Suprapubic skin (tissue), 4 donors: ENCODE measurements around the gene RMND1. TPM values are rescaled to one million over a fixed set of nuclear protein-coding genes. Genes with fewer than 3 reads are reported as not detected.

Experiments used
- DNase-seq, 2 donors: peaks; one replicate each; pipeline ENCODE4 v3.0.0-alpha.2; 2019; ENCODE audit warnings: low spot score in 2 of 2
- H3K27ac ChIP-seq: fragments of 200-600 bp; sonication (generic); one replicate; pipeline ENCODE4 v1.5.1; 2019
- H3K27me3 ChIP-seq: fragments of 200-600 bp; sonication (generic); one replicate; pipeline ENCODE4 v1.5.1; 2019
- H3K36me3 ChIP-seq: fragments of 200-600 bp; sonication (generic); one replicate; pipeline ENCODE4 v1.5.1; 2019
- H3K4me1 ChIP-seq: fragments of 200-600 bp; sonication (generic); one replicate; pipeline ENCODE4 v1.5.1; 2019
- H3K4me3 ChIP-seq: fragments of 200-600 bp; sonication (generic); one replicate; pipeline ENCODE4 v1.5.1; 2019; ENCODE audit warnings: mild to moderate bottlenecking
- H3K9me3 ChIP-seq: fragments of 200-600 bp; sonication (generic); one replicate; pipeline ENCODE4 v1.5.1; 2019
- CTCF ChIP-seq, 2 donors: fragments of 200-600 bp in 1 of 2; fragments of 450-650 bp in 1 of 2; sonication (generic) in 1 of 2; IDR thresholded peaks; one replicate each; pipeline ENCODE4 v1.5.1; 2016 to 2019; ENCODE audit warnings: antibody characterized with exemption in 2 of 2, mild to moderate bottlenecking in 1 of 2, moderate library complexity in 1 of 2
- EP300 ChIP-seq: sonication (generic); formaldehyde crosslinking; IDR thresholded peaks from one replicate; pipeline ENCODE4 v1.6.1; 2017; ENCODE audit warnings: antibody characterized with exemption
- POLR2A ChIP-seq, 2 donors: fragments of 450-650 bp; IDR thresholded peaks; one replicate each; pipeline ENCODE4 v1.6.1; 2017; ENCODE audit warnings: antibody characterized with exemption in 2 of 2, mild to moderate bottlenecking in 2 of 2, moderate library complexity in 2 of 2
- POLR2AphosphoS5 ChIP-seq, 3 donors: sonication (generic); formaldehyde crosslinking; IDR thresholded peaks; one replicate each; pipeline ENCODE4 v1.6.1; 2017; ENCODE audit warnings: antibody characterized with exemption in 3 of 3
- WGBS: methylation state at CpG from one replicate; pipeline ENCODE4 v1.1.5; 2018; 5-methylcytosine and 5-hydroxymethylcytosine counted together
- total RNA-seq, 4 donors: library from RNA; depleted of rRNA; stranded (reverse); fragments of >200 nt; gene quantifications; one replicate each; pipeline ENCODE4 v1.1.0, GENCODE V29; 2016

RMND1 gene
- total RNA-seq, 4 donors from 2014 or later: 11.7 to 25.7 (median 12.8) TPM

DNA sequence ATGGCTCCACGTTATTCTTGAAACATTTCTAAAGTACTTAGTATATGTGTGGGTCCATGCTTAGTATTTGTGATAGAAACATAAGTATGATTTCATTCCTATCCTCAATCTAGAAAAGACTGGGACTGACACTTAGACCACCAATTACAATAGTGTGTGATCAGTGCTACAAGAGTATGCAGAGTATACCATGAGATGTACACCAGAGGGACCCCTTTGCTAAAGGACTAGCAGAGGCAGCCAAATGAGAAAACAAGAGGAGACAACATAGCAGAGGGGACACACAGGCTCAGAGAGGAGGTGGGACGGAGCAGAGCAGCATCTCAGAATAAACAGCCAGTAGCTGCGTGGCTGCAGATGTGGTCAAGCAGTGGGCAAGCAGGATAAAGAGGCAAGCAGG is 21.0 kb downstream of the RMND1 start:
- Histone ChIP-seq H3K36me3 (peaks cover 59% of the 10 kb centered on the region), H3K27ac (no peak overlapping the region), H3K4me3 (no peak overlapping the region), H3K27me3 (no peaks in the 10 kb centered on the region), H3K9me3 (no peaks in the 10 kb centered on the region), H3K4me1 (no peaks in the 10 kb centered on the region)
- TF ChIP-seq CTCF (IDR thresholded peaks at IDR 0.05) (no peak), EP300 (no peak), POLR2AphosphoS5 (IDR thresholded peaks at IDR 0.05) (no peak)
- WGBS: 93% methylated on average over 3 of the region's 3 CpGs
- no peak for DNase-seq

GRCh38 chr6:151428093-151428735 is 23.7 kb downstream of the RMND1 start:
- H3K4me1 ChIP-seq: no peaks in the 10 kb centered on the region
- H3K4me3 ChIP-seq: no peak overlapping the region
- peaks cover 73% of the 10 kb centered on the region for H3K36me3 ChIP-seq
- TF ChIP-seq EP300 (no peak), POLR2A (IDR thresholded peaks at IDR 0.05) (no peak), POLR2AphosphoS5 (IDR thresholded peaks at IDR 0.05) (no peak), CTCF (IDR thresholded peaks at IDR 0.05) (no peak)
- no peak overlapping the region for H3K27ac ChIP-seq
- no peaks in the 10 kb centered on the region for H3K27me3 ChIP-seq
- H3K9me3 ChIP-seq: no peaks in the 10 kb centered on the region
- no peak for DNase-seq
- WGBS: 94% methylated on average over 4 of the region's 4 CpGs

DNA sequence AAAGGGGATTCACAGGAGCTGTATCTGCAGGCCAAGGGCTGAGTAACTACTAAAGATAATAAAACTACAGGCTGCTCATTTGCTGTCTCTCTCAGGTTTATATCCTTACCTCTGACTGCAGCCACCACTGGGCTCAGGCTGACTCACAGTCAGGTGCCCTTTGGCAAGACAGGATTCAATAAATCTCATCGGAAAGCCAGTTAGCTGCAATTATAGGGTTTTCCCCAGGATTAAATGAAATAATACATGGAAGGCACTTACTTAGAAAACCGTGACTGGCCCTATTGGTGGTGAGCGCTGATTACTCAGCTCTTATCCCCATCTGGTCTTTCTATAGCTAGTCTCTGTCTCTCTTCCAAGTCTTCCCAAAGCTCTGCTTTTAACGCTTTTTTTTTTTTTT is 26.4 kb downstream of the RMND1 start:
- TF ChIP-seq POLR2A (IDR thresholded peaks at IDR 0.05): no peak
- no peak for TF ChIP-seq EP300
- no peak for TF ChIP-seq POLR2AphosphoS5 (IDR thresholded peaks at IDR 0.05)
- TF ChIP-seq CTCF (IDR thresholded peaks at IDR 0.05): no peak
- no peak for DNase-seq
- WGBS: 72% methylated on average over 4 of the region's 4 CpGs
- Histone ChIP-seq H3K36me3 (peaks cover 72% of the 10 kb centered on the region), H3K27me3 (no peaks in the 10 kb centered on the region), H3K4me3 (no peak overlapping the region), H3K4me1 (no peaks in the 10 kb centered on the region), H3K9me3 (no peaks in the 10 kb centered on the region), H3K27ac (no peak overlapping the region)

DNA sequence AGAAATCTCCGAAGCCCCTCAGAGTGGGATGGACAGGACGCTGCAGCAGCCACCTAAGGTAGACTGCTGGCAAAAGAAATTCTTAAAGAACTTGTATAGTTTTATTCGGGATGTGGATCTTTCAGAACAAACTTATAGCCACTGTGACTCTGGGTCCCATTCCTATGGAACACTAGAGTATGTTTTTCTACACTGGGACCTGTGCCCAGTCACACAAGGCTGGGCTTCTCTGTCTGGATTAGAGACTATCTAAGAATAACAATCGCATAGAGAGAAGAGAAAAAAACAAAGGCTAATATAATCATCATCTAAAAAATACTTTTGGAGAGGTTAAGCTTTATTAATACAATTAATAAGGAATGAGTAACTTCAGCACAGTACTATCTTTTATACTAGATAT is 28.9 kb downstream of the RMND1 start:
- Histone ChIP-seq H3K27ac (no peak overlapping the region), H3K27me3 (no peaks in the 10 kb centered on the region), H3K9me3 (no peaks in the 10 kb centered on the region), H3K4me1 (no peaks in the 10 kb centered on the region), H3K36me3 (peaks cover 66% of the 10 kb centered on the region), H3K4me3 (no peak overlapping the region)
- 91% methylated on average over 4 of the region's 4 CpGs for WGBS
- TF ChIP-seq CTCF (IDR thresholded peaks at IDR 0.05) (no peak), EP300 (no peak), POLR2A (IDR thresholded peaks at IDR 0.05) (no peak), POLR2AphosphoS5 (IDR thresholded peaks at IDR 0.05) (no peak)
- no peak for DNase-seq

DNA sequence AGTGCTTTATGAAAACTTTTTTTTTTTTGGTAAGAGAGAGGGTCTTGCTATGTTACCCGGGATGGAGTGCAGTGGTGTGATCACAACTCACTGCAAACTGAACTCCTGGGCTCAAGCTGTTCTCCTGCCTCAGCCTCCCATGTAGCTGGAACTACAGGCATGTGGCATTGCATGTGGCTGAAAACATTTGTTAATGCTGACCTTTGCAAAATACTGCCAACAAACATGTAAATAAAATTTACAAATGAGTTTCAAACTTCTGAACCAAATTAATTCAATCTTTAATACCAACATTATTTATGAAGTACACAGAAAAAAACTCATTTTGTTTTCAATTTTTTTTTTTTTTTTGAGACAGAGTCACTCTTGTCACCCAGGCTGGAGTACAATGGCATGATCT is 34.4 kb downstream of the RMND1 start:
- Histone ChIP-seq H3K27ac (no peak overlapping the region), H3K4me3 (no peak overlapping the region), H3K27me3 (no peaks in the 10 kb centered on the region), H3K36me3 (peaks cover 64% of the 10 kb centered on the region), H3K4me1 (no peaks in the 10 kb centered on the region), H3K9me3 (no peaks in the 10 kb centered on the region)
- TF ChIP-seq EP300: no peak
- TF ChIP-seq POLR2AphosphoS5 (IDR thresholded peaks at IDR 0.05): no peak
- no peak for TF ChIP-seq POLR2A (IDR thresholded peaks at IDR 0.05)
- no peak for TF ChIP-seq CTCF (IDR thresholded peaks at IDR 0.05)
- WGBS: 68% methylated on average over 1 of the region's 1 CpG
- DNase-seq: no peak
